Bone marrow (tissue), 2 donors: Measurements from ENCODE around the gene PALLD.

Source experiments
- DNase-seq, 2 donors: peaks; one replicate each; lab custom pipeline; 2025; lab: John Stamatoyannopoulos, UW

Gene PALLD

GRCh38 chr4:168972596-168972995 lies 475.7 kb downstream of the PALLD start:
- DNase-seq: no peak
